Activated CD4-positive, CD25-positive, alpha-beta regulatory T cell treated with anti-CD3 and anti-CD28 coated beads, Interleukin-2, amount 50 U/mL, for 16 hours (primary cell): ENCODE data around the gene SLC25A25.

Experiments
- DNase-seq: peaks from one replicate; pipeline ENCODE4 v3.0.0-alpha.2; 2020; ENCODE audit warnings: low read depth, low spot score

Gene SLC25A25

GRCh38 chr9:128072144-128073021 lies 4.4 kb downstream of the SLC25A25 start:
- DNase-seq: no peak

- no peak for DNase-seq
Measured at GRCh38 chr9:128073253-128073886, 5.3 kb downstream of the SLC25A25 start.

GRCh38 chr9:128077847-128078503 lies 9.9 kb downstream of the SLC25A25 start:
- DNase-seq: no peak

GRCh38 chr9:128078504-128079434 lies 10.7 kb downstream of the SLC25A25 start:
- no peak for DNase-seq

- no peak for DNase-seq
Measured at GRCh38 chr9:128080206-128080605, 12.2 kb downstream of the SLC25A25 start.

- DNase-seq: no peak
Measured at GRCh38 chr9:128081056-128081455, 13.0 kb downstream of the SLC25A25 start.

GRCh38 chr9:128082151-128082550 lies 14.1 kb downstream of the SLC25A25 start:
- DNase-seq: no peak

GRCh38 chr9:128084746-128085145 lies 16.7 kb downstream of the SLC25A25 start:
- DNase-seq: no peak

- no peak for DNase-seq
Measured at GRCh38 chr9:128085943-128086342, 17.9 kb downstream of the SLC25A25 start.

GRCh38 chr9:128087262-128087661 lies 19.2 kb downstream of the SLC25A25 start:
- DNase-seq: no peak

- no peak for DNase-seq
Measured at GRCh38 chr9:128088253-128088945, 20.4 kb downstream of the SLC25A25 start.

- DNase-seq: no peak
Measured at GRCh38 chr9:128089299-128089698, 21.3 kb downstream of the SLC25A25 start.

GRCh38 chr9:128091144-128091543 lies 23.1 kb downstream of the SLC25A25 start:
- DNase-seq: no peak

GRCh38 chr9:128091571-128091970 lies 23.5 kb downstream of the SLC25A25 start:
- DNase-seq: no peak

GRCh38 chr9:128092199-128092977 lies 24.4 kb downstream of the SLC25A25 start:
- no peak for DNase-seq

- no peak for DNase-seq
Measured at GRCh38 chr9:128093011-128093410, 25.0 kb downstream of the SLC25A25 start.

GRCh38 chr9:128094166-128094949 lies 26.3 kb downstream of the SLC25A25 start:
- DNase-seq: peak; percentile 60

GRCh38 chr9:128094950-128095544 lies 27.0 kb downstream of the SLC25A25 start:
- DNase-seq: no peak
